ENCODE measurements around the gene KDM3B.
A peak's percentile ranks its signal among the peaks of the same experiment; 100 is the strongest.

The KDM3B gene

DNA sequence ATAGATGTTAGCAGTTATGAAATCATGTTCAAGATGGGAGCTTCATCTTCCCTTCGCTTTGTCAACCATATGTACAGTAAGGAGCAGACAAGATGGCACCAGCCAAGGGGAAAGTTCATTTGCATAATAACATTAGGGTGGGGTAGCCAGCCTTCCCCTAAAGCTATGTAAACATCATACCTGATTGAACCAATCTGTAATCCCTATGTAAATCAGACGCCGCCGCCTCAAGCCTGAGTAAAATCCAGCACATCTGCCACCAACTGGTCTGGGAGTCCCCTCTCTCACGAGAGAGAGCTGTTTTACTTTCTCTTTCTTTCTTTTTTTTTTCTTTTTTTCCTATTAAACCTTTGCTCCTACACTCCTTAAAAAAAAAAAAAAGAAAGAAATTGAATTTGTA, 55.5 kb downstream of the KDM3B start:
- DNase-seq = no peak

DNA sequence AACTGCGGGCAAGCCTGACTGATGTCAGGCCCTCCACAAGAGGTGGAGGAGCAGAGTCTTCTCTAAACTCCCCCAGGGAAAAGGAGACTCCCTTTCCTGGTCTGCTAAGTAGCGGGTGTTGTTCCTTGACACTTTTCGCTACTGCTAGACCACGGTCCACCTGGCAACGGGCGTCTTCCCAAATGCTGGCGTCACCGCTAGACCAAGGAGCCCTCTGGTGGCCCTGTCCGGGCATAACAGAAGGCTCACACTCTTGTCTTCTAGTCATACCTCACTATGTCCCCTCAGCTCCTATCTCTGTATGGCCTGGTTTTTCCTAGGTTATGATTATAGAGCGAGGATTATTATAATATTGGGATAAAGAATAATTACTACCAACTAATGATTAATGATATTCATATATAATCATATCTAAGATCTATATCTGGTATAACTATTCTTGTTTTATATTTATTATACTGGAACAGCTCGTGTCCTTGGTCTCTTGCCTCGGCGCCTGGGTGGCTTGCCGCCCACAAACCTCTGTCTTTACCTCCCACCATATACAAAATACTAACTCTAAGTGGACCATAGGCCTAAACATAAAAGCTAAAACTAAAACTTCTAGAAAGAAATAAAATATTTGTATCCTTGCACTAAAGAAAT, 58.6 kb downstream of the KDM3B start:
- peak; percentile 2 for DNase-seq

DNA sequence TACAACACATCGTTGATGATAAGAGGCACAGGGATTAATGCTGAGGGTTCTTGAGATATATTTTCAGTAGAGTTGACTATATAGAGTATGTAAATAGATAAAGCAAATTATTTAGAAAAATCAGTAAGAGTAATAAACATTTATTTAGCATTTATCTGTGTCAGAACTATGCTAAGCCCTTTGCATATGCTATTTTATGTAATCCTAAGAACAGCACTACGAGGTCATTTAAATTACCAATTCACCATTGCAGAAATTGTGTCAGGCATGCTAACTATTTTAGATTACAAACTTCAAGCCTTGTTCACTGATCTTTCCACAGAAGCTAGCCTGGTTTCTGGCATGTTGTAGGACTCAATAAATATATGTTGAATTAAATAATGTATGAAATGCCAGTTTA, 66.0 kb downstream of the KDM3B start:
- no peak for DNase-seq

DNA sequence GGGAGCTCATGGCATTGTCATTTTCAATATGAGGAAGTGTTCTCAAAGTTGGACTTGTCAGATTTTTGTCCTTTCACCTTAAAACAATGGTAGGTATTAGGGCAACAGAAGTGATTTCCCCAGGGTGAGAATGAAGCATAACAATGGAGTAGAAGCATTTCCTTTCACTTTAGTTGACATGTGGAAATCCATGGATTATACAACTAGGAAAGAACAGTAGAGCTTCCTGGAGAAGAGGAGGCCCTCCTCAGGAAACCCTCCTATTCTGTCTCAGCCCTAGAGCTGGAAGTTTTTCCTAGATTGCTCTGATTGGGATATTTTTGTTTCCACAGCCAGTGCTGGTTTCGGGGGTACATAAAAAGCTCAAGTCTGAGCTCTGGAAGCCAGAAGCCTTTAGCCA, 72.6 kb downstream of the KDM3B start:
- DNase-seq = no peak

DNA sequence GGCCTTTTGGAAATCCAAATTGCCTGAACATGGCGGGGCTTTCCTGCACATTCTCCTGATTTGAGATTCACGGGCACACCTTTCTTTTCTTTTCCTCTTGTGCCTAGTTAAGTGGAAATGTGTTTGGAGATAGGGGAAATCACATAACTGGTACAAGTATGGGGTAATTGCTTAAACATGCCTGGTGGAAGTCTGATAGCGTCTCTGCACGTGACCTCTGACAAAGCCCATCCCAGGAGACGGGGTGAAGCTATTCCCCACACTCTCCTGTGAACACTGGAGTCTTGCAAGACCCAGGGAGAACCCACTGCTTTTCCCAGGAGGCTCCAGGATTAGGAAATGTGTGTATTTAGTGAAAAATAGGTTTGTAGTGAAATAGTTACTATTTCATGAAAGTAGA, 83.5 kb downstream of the KDM3B start:
- no peak for DNase-seq

DNA sequence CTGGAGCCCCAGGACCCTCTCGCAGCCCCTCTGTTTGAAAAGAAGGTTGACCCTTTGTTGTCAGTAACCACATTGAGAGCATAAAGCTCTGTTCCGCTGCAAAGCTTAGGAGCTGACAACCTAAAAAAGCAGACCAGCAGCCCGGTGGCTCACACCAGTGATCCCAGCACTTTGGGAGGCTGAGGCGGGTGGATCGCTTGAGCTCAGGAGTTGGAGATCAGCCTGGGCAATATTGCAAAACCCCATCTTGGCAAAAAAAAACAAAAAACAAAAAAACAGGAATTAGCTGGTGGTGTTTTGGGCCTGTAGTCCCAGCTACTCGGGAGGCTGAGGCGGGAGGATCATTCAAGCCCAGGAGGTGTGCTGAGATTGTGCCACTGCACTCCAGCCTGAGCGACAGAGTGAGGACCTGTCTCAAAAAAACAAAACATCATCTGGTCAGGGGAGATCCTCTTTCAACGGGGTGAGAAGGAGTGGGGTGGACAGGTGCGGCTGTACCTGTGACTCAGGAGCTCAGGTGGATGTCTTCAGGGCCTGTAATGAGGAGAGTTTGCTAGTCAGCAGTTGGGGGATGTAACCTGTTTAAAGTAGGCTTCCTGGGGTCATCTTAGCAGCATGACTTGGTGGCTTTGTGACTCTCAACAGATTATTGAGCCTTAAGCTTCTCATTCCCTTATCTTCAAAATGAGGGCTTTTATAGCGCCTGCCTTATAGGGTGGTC, 85.7 kb downstream of the KDM3B start:
- DNase-seq = no peak

DNA sequence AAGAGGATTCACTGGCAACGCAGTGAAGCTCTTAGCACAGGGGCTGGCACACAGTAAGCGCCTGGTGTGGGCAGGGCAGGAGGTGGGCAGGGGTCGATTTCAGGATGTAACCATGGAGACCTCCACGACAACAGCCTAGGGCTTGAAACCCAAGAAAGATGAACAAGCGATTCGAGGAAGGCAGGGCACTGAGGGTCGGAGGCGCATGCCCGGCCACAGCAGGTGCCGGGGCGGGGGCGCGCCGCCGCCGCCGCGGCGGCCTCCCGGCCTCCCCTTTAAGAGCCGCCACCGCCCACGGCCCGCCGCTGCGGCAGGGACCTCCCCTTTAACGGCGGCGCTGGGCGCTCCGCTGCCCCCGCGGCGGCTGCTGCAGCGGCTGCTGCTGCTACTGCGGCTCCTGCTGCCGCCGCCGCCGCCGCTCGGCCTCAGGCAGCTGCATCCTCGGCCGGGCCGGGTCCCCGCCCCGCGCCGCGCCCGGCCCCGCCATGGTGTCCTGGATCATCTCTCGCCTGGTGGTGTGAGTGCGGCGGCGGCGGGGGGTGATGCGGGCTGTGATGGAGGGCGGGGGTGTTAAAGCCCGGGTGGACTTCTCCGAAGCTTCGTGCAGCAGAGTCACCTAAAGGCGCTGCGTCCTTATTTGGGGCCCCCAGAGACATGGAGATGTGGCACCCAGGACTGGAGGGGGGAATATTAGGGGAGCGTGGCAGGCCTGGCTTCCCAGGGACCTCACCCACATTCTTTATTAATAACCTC, 86.4 kb downstream of the KDM3B start, which contains the start of gene REEP2:
Gene REEP2, plus strand, starts transcription at position 334 of the 753 bp plus-strand sequence. Its CDS starts 152 bp downstream, at position 486.
- peak; percentile 54 for DNase-seq

DNA sequence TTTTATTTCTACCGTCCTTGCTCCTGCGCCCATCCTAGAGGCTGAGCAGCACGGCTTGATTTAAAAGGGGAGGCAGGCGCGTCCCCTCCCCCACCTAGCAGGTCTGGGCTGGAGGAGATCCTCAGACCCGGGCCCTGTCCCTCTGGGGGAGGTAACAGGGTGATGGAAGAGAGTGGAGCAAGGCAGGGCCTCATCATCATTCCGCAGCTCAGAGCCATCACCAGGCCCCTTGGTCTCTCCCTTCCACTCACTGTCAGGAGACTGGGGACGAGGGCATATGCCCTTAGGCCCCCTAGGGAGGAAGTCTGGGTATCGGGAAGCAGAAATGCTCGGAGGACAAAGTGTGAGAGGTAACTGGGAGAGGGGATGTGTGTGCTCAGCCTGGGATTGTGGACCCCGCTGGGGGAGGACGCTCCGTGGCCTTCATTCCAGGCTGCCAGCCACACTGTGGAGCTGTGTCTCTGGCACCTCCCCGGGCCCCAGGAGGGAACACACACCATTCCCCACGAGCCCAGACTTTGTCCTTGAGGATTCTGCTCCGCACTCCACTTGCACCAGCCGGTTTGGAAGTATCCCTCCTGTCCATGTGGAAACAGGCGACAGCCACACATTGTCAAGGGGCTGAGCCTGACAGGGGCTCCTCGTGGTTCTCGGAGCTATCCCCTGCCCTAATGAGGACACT, 87.1 kb downstream of the KDM3B start:
- DNase-seq = no peak

DNA sequence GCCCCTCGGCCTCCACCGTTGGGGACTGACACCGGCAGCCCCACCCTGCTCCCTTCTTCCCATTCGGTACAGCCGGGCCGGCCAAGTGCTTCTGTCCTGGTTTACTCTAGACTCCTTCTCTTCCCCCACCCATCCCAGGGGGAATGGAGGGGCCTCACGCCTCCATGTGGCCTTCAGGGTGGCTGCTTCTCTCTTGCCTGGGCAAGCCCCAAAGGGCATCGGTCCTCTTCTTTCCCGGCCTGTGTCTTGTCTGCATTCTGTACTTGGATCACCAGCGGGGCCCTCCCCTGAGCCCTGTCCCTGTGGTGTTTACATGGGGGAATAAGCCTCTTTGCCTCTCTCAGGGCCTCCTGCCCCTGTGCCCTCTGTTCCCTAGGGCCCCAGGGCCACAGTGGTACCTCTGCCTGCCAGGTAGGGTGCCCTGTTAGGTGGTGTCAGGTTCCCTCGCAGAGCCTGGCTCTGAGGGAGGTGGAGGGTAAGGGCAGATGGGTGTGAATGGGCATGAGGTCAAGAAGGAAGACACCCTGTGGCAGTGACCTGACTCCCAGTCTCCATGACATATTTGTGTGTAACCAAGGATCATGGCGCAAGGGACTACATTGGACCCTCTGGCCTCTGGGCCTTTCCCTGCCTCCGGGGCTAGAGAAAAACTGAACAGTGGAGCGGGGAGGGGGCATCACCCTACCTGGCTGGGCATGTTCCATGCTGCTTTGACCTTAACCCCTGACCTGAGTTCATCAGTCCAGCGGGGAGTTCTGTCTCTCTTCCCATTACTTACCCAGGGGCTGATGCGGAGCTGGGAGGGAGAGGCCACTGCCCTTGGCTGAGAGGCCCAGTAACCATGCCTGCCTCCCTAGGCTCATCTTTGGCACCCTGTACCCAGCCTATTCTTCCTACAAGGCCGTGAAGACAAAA, 87.9 kb downstream of the KDM3B start:
- no peak for DNase-seq

DNA sequence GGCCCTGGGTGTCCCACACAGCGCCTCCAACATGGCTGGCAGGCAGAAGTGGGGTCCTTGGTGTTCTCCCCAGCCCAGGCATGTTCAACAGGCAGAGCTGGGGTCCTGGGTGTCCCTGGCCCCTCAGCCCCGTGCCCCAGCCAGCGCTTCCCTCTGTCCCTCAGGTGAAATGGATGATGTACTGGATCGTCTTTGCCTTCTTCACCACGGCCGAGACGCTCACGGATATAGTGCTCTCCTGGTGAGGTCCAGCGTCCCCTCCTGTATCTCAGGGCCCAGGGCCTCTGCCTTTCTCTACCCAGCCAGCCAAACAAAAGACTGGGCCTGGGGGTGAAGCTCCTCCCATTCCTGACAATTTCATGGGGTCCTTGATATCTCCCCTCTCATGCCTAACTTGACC, 88.7 kb downstream of the KDM3B start:
- DNase-seq = no peak

DNA sequence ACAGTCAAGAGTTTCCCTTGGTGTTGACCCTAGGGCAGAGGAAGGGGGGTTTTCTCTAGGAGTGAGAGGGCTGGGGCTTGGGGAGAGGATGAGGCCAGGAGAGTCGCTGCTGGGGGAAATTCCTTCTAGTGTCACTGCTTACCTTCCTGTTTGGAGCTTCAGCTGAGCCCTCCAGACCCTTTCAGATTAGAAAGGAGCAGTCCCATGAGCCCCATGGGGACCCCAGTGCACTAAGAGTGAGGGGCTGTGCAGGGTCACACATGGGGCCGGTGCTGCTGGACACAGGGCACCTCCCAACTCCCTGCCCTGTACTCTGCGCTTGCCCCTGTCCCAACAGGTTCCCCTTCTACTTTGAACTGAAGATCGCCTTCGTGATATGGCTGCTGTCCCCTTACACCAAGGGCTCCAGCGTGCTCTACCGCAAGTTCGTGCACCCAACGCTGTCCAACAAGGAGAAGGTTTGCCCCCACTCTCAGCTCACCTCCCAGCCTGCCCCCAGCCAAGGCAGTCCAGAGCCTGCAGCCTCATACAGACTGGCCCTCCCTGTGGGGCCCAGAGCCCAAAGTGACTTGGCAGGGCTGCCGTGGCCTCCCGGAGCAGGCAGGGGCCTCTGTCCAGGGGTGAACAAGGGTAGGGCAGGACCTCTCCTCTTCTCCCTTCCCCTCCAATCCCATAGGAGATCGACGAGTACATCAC, 91.7 kb downstream of the KDM3B start:
- no peak for DNase-seq

DNA sequence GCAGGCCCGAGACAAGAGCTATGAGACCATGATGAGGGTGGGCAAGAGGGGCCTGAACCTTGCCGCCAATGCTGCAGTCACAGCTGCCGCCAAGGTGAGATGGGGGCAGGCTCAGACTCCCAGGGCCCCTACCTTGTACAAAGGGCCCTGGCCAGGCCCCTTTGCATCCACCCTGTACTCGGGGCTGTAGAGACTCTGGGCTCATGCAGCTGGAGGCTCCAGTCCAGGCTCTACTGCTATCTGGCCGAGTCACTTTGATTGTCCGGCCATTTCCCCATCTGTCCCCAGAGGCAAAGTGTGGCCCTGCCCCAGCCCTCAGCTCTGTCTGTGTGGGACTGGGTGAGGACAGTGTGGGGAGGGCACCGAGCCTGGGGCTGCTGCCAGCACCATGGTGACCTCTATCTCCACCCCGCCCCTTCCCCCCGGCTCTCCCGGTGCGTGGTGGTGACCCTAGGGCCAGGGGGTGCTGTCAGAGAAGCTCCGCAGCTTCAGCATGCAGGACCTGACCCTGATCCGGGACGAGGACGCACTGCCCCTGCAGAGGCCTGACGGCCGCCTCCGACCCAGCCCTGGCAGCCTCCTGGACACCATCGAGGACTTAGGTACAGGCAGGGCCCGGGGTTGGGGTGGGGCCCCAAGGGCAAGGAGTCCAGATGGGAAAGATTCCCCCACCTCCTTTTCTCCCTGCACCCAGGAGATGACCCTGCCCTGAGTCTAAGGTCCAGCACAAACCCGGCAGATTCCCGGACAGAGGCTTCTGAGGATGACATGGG, 92.5 kb downstream of the KDM3B start:
- no peak for DNase-seq

DNA sequence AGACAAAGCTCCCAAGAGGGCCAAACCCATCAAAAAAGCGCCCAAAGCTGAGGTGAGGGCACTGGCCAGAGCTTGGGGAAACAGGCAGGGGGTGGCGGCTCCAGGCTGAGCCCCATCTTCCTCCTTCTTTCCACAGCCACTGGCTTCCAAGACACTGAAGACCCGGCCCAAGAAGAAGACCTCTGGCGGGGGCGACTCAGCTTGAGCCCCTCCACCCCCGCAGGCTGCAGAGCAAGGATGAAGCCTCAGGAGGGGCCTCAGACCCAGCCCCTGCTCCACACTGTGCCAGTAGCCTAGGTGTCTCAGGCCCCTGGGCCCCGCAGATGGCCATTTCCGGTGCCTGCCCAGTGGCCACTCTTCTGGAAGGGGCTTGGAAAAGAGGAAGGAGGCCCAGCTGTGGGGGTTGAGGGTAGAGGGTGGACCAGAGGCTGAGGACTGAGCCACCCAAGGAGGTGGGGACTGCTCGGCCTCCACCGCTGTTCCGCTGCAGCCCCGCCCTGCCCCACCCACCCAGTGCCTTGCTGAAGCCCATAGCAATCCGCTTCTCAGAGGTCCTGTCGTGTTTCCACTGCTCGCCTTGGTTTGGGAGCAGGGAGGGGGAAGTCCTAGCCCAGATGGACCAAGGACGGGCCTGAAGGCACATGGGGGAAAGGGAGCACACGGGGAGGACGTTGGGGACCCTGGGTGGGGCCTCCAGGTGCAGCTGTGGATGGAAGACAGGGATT, 93.2 kb downstream of the KDM3B start:
- DNase-seq = no peak

DNA sequence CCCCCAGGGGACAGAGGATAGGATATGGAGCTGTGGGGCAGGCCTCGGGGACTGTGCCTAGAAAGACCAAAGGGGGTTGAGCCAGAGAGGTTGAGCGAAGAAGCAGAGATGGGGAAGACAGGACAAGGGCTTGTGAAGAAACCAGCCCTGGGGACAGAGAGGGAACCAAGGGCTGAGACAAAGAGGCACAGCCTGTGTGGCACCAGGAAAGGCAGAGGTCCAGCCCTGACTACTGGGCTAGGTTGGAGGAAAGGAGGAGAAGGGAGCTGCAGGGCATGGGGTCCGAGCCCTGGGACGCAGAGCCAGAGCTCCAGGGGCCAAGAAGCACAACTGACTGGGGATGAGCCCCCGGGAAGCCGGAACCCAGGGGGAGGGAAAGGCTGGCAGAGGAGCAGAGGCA, 95.6 kb downstream of the KDM3B start:
- no peak for DNase-seq

DNA sequence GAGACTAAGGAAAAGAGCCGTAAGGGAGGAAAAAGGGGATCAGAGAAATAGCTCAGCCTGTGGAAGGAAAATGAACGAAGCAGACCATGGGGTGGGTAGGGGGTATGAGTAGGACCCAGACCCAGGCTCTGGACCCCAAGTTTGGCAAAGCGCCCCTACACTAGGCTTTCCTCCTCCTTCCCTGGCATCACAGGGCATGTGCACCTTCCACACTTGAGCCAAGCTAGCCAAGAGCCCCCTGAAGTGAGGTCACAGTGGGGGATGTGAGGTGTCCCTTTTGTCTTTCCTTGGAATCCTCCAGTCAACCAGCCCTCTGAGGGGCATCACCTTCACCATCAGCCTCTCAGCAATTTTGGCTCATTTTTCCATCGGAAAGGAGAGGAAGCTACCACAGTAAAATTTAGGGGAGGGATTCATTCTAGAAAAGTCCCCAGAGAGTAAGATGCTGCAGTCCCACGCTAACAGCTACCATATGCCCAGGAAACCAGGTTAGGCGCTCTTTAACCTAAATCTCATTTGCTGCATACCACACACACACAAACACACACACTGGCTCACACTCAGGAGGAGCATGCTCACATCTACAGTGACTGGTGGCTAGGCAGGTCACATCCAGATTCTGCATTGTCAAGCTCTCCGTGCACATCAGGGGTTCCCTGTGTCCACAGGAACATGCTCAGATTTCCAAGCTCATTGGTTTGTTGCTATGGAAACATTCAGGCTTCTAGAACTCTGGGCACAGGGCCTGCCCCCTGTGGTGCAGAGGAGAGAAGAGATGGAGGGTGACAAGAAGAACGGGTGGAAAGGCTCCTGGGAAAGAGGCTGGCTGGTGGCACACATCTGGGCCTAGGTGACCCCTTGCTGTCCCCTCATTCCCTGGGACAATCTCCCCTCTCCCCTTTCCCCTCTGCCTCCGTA, 96.3 kb downstream of the KDM3B start:
- DNase-seq = no peak

DNA sequence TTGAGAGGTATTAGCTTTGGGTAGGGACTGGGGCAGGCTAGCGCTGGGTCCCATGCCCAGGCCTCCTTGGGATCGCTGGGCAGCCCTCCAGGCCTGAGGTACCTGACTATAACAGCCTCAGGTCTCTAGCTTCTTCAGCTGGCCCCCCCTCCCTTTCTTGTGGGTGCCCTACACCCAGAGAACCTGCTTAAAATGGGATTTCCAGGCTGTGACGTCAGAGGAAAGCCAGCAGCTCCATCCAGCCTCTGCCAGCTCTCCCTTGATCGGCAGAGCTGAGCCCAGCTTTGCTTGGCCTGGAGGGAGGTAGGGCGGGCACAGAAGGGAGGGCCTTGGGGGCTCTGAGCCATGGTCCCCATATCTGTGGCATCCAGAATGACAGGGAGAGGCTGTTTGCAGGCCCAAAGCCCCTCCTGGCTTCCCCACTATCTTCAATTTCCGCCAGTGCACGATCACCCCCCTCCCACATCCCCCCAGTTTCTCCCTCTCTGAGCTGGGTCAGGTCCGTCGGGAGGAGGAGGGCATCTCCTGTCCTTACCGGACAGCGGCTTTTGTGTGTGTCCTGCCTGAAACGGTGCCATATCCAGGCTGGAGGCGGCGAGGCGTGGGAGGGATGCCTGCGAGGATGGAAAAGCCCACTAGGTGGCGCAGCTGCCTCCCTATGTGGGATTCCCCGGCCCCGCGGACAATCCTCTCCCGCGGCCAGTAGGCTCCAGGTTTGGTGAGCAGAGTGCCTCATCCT, 97.2 kb downstream of the KDM3B start:
- DNase-seq = peak; percentile 69

DNA sequence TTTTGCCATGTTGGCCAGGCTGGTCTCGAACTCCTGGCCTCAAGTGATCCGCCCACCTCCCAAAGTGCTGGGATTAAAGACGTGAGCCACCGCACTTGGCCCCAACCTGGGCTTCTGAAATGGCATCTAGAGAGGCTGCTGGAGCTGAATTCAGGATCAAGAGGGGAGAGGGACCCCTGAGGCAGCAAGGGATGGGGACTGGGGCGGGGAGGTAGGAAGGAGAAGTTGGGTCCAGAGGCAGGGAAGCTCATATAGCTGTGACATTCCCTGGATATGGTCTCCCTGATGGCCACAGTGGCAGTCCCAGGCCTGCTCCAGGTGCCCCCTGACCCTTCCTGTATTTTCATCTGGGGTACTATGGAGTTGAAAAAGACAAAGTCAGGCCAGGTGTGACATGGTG, 98.5 kb downstream of the KDM3B start:
- no peak for DNase-seq

DNA sequence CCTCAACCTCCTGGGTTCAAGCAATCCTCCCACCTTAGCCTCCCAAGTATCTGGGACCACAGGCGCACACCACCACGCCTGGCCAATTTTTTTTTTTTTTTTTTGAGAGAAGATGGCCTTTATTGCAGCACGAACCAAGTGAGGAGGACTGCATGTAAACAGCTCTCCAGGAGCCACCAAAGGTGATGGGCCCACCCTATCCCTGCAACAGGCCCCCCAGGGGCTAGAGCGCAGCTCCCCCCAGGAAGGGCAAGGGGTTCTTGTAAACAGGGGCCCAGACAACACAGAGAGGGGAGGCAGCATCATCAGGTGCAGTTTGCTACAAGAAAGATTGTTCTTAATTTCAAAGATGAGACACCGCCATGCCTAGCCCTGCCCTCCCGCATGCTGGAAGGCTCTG, 100.2 kb downstream of the KDM3B start:
- no peak for DNase-seq

Measured in CD4-positive, alpha-beta T cell treated with Interferon gamma for 1 hour (primary cell).